GM18505 (cell line): ENCODE data around the gene LINS1.

Experiments used
- ATAC-seq: cut with Tn5 transposase; IDR thresholded peaks from one replicate; pipeline ENCODE4 v1.9.1; 2021; ENCODE audit not compliant: unreplicated experiment
- POLR2A ChIP-seq: IDR thresholded peaks from 4 replicates; pipeline ENCODE4 v1.6.1; 2011; ENCODE audit warnings: borderline replicate concordance; ENCODE audit not compliant: insufficient read depth, insufficient read length; ENCODE audit errors: extremely low read depth

LINS1 gene

DNA sequence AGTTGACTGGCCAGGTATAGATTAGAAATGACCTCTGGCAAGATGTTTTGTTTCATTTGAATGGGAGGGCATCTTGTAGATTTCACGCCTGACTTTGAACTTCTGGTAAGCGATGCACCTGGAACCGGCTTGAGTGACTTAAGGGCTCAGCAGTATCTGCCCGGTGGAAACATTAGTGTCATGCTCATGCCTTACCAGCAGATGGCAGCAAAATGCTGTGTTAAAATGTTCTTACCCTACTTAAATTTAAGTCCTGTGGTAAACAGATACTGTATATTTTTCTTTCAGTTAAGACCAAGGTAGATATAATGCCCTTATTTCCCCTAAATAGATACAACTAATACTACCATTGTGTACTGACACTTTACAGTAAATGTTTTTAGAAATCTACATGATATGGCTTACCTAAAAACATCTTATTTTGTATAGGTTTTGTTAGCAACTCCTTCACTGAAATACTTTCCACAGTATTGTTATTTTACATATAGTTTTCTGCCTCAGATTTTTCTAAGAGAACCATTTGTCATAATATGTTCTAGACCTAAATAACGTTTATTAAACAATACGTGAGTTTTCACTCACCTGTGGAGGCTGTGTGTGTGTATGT lies 25.9 kb upstream of the LINS1 start:
- ATAC-seq: peak; percentile 74

DNA sequence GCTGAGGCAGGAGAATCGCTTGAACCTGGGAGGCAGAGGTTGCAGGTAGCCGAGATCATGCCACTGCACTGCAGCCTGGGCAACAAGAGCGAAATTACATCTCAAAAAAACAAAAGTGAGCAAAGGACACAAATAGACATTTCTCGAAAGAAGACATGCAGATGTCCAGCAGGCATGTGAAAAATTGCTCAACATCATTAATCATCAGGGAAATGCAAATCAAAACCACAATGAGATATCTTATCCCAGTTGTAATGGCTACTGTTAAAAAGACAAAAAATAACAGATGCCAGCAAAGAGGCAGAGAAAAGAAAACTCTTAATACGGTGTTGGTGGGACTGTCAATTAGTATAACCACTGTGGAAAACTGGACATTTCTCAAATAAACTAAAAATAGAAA lies 21.3 kb upstream of the LINS1 start:
- no peak for ATAC-seq
- TF ChIP-seq POLR2A: no peak

More for the DNA sequence above, 25.9 kb upstream of the LINS1 start:
- no peak for TF ChIP-seq POLR2A

DNA sequence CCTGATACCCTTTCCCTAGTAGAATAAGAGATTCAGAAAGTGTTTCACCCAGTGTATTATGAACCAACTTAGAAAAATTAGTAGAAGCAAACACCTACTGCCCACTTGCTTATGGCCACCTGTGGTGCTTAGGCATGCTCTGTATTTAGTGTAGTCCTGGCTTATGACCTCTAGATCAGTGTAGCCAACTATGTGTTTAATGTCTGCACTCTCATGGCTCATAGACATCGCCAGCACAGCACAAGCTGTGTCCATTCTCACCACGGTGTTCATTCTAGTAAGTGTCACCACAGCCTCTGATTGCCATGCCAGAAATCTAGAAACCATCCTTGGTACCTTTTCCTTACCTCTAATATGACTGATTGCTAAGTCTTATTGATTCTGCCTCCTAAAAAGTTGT lies 14.7 kb upstream of the LINS1 start:
- no peak for TF ChIP-seq POLR2A
- no peak for ATAC-seq

DNA sequence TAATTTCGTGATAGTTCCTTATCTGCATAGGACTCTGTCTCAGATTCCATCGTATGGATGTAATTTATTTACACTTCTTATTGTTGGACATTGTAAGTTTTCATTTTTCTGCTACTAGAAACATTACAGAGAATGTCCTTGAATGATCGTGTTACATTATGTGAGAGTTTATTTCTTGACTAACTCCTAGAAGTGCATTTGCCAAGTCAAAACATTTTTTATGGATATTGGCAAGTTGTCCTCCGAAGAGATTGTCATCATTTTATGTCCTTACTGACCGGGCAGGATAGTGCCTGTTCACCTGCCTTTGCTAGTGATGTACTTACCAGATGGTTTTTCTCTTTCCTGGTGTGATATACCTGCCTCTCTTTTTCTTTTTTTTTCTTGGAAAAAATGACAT lies 13.8 kb upstream of the LINS1 start:
- no peak for TF ChIP-seq POLR2A
- no peak for ATAC-seq

DNA sequence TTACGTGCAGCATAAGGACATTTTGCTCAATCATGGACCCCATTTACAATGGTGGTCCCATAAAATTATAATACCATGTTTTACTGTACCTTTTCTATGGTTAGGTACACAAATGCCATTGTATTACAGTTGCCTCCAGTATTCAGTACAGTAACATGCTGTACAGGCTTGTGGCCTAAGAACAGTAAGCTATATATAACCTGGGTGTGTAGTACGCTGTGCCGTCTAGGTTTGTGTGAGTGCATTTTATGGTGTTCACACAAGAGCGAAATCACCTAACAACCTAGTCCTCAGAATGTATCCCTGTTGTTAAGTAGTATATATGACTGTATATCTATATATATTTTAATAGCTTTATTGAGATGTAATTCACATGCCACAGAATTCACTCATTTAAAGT lies 12.9 kb upstream of the LINS1 start:
- no peak for TF ChIP-seq POLR2A
- ATAC-seq: no peak

DNA sequence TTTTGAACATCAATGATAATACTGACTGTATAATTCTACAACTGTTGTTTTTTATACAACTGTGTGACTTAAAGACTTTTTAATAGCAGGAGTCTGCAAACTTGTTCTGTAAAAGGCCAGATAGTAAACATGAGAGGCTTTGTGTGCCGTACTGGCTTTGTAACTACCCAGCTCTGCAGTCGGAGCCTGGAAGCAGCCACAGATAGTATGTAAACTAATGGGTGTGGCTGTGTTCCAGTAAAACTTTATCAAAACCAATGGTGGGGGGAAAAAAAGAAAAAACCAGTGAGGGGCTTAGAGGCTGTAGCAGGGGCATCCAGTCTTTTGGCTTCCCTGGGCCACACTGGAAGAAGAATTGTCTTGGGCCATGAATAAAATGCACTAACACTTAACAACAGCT lies 12.4 kb upstream of the LINS1 start:
- ATAC-seq: no peak
- TF ChIP-seq POLR2A: no peak

DNA sequence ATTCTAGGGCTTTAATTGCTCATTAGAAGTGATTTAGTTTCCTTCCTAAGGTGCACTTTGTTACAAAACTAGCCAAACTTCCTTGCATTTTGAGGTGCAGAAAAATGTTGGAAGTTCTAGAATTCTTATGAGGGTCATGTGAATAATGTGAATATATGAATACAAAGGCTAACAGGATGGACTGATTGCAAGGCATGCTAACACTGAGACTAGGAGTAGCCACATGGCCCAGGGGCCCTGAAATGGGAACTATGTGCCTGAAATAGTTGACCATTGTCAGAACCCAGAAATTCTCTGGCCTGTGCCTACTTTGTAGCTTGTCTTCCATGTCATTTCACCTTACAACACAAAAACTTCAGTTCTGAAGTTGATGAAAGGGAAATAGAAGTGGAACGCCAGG lies 11.2 kb upstream of the LINS1 start:
- ATAC-seq: no peak
- TF ChIP-seq POLR2A: no peak

DNA sequence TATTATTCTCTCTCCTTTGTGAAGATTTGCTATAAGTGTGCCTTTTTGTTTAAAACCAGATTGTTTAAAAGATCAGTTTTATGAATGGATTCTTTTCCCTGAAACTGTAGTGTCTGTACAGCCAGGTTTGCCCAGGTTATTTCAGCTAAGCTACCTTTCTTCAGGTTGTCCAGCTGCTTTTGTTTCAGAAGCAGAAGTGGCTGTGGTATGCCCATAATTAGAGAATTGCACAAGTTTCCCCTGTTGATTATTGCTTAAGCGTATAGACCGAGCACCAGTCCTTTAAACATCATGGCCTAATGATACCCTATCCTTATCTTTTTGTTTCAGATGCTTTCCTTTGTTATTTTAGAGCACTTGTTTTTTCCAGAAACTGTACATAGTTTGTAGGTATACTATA lies 10.6 kb upstream of the LINS1 start:
- ATAC-seq: no peak
- TF ChIP-seq POLR2A: no peak

DNA sequence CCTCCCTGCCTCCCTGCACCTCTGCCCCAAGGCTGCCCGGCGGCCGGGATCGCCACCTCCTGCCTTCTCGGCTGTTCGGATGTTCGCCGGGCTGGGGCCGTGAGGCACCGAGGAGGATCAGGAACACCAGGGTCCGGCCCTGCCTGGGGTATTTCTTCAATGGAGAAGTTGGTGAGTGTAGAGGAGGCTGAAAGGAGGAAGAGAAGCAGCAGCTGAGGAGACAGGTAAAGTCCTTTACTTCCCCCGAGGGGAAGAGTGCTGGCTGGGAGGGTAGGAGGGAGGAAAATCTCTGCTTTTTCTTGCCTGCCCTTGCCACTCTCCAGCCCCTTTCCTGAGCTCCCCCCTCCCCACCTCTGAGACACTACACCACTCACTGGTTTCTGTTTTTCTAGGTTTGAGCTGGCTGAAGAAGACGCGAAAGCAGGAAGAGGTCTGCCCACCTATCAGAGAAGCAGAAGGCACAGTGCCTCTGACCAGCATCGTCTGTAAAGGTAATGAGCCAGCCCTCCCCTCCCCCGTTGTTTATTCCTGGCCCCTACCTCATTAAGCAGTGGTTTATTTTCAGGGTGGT lies 924 bp upstream of the LINS1 start:
- TF ChIP-seq POLR2A: peak; percentile 60
- peak; percentile 39 for ATAC-seq

DNA sequence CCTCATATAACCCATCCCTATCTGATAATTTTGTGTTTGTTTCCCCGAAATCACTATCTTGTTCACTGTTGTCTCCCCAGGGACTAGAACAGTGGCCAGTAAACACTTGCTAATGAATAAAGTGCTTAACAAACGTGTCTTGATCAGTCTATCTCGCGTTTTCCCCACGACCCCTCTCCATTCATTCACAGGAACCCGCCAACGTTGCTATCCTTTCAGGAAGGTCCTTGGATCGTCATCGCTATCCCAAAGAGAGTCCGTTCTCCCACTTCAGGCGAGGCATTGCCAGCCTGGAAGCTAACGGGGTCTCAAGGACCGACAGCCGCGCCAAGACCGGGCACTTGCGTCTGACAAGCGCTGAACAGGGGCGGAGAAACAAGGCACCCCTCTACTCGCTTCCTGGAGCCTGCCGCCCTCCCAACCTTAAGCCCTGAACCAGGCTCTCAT lies 344 bp downstream of the LINS1 start:
- ATAC-seq: peak; percentile 18
- no peak for TF ChIP-seq POLR2A

DNA sequence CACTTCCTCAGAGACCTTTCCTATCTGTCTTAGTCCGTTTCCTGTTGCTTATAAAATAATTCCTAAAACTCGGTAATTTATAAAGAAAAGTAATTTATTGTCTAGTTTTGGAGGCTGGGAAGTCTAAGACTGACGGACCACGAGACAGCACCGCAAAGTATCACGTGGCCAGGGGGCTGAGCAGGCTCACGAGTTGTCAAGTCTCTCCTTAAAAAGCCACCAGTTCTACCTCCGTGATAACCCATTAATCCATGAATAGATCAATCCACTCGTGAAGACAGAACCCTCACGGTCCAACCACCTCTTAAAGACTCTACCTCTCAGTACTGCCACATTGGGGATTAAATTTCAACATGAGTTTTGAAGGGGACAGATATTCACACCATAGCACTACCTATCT lies 821 bp downstream of the LINS1 start:
- no peak for ATAC-seq
- no peak for TF ChIP-seq POLR2A

DNA sequence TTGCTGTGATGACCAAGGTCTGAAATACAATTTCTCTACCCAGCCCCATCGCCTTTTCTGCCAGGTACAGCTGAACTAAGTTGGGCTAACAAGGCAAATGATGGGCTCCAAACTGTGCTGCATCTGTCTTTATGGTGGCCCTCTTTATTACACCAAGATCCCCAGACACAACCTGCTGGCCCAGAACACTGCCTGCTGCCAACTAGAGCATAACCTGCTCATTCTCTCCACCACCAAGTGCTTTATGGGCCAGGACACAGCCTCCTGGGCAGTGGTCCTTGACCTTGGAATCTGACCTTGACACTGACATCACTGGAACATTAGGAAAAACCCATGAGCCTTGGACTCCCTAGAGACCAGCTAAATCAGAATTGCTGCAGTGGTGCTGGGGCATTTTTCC lies 3.3 kb downstream of the LINS1 start:
- no peak for ATAC-seq
- no peak for TF ChIP-seq POLR2A

DNA sequence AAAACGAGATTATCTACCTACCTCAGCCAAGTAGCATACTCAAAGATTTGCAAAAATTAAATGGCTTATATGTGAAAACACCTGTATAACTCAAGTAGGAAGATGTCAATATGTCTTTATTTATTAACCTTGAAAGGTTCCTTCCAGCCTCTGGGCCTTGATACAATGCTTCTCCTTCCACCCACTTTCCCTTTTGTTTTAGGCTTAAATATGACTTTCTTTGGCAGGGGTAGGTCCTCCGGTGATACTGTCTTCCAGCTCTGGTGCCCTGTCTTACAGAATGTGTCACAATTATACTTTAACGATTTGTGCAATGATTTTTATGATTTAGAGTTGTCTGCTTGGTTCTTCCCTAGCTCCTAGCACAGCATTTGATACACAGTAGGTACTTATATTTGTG lies 4.1 kb downstream of the LINS1 start:
- no peak for ATAC-seq
- no peak for TF ChIP-seq POLR2A

DNA sequence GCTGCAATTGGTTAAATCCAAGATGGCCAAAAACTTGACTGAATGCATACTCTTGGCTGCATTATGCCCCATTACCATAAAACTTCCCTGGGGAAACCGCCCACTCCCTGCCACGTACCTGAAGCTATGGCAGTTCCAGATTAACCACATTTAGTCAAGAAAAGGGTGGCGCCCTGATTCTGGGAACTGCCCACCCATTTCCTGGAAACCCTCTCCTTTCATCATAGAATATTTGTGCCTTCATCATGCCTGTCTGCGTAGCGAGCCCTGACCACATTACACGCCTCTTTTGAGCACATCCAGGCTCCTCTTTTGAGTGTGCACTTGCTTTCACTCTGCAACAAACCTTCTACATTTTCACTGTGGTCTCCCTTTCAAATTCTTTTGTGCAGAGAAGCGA lies 5.2 kb downstream of the LINS1 start:
- peak; percentile 58 for ATAC-seq
- TF ChIP-seq POLR2A: peak; percentile 38

DNA sequence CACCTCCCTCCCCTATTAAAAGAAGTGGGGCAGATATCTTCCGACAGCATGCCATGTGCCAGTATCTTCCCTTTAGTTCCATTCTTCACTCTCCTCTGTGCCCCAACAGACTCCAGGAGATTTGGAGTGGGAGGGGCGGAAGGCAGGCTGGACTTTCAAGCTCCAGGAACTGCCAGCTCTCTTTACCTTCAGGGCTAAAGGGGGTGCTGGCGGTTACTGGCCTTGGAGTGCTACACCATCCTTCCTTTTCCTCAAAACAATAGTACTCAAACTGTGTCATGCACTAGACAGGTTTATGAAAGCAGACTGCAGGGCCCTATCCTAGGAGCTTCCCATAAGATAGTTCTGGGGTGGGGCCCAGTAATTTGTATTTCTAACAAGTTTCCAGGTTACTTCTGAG lies 6.0 kb downstream of the LINS1 start:
- no peak for ATAC-seq

More for the DNA sequence above, 6.0 kb downstream of the LINS1 start:
- TF ChIP-seq POLR2A: no peak
